Ishikawa (cell line): Measurements from ENCODE around the gene HP.

ENCODE experiments used
- CEBPB ChIP-seq: IDR thresholded peaks from 2 replicates; pipeline ENCODE4 v1.6.1; 2012
- CREB1 ChIP-seq: IDR thresholded peaks from 2 replicates; pipeline ENCODE4 v1.6.1; 2012; ENCODE audit warnings: low read depth
- EGR1 ChIP-seq: IDR thresholded peaks from 2 replicates; pipeline ENCODE4 v1.6.1; 2012
- EP300 ChIP-seq: IDR thresholded peaks from 2 replicates; pipeline ENCODE4 v1.6.1; 2012; ENCODE audit warnings: borderline replicate concordance
- FOXM1 ChIP-seq: IDR thresholded peaks from 2 replicates; pipeline ENCODE4 v1.6.1; 2012; ENCODE audit warnings: low read depth, borderline replicate concordance
- MAX ChIP-seq: IDR thresholded peaks from 2 replicates; pipeline ENCODE4 v1.6.1; 2012
- NFIC ChIP-seq: IDR thresholded peaks from 2 replicates; pipeline ENCODE4 v1.6.1; 2012
- RAD21 ChIP-seq: IDR thresholded peaks from 2 replicates; pipeline ENCODE4 v1.6.1; 2012; ENCODE audit warnings: low read depth
- TAF1 ChIP-seq: IDR thresholded peaks from 2 replicates; pipeline ENCODE4 v1.6.1; 2012; ENCODE audit warnings: low read depth, mild to moderate bottlenecking
- TCF12 ChIP-seq: IDR thresholded peaks from 2 replicates; pipeline ENCODE4 v1.6.1; 2012; ENCODE audit warnings: low read depth
- TEAD4 ChIP-seq: IDR thresholded peaks from 2 replicates; pipeline ENCODE4 v1.6.1; 2012
- YY1 ChIP-seq: IDR thresholded peaks from 2 replicates; pipeline ENCODE4 v1.6.1; 2012; ENCODE audit warnings: low read depth
- ZBTB7A ChIP-seq: IDR thresholded peaks from 2 replicates; pipeline ENCODE4 v1.6.1; 2012; ENCODE audit warnings: low read depth
- TF ChIP-seq, protein P1 (sequence below): IDR thresholded peaks from 2 replicates; pipeline ENCODE4 v1.6.1; 2012; ENCODE audit warnings: low read depth, mild to moderate bottlenecking
- TF ChIP-seq, protein P2 (sequence below): IDR thresholded peaks from 2 replicates; pipeline ENCODE4 v1.6.1; 2012

Gene HP

GRCh38 chr16:72091217-72091616 is 36.9 kb downstream of the HP start:
- TF ChIP-seq MAX (no peak), TCF12 (no peak), TEAD4 (no peak), EP300 (no peak), ZBTB7A (no peak), TAF1 (no peak), CREB1 (no peak), RAD21 (no peak), CEBPB (no peak)
- TF ChIP-seq, protein P1, sequence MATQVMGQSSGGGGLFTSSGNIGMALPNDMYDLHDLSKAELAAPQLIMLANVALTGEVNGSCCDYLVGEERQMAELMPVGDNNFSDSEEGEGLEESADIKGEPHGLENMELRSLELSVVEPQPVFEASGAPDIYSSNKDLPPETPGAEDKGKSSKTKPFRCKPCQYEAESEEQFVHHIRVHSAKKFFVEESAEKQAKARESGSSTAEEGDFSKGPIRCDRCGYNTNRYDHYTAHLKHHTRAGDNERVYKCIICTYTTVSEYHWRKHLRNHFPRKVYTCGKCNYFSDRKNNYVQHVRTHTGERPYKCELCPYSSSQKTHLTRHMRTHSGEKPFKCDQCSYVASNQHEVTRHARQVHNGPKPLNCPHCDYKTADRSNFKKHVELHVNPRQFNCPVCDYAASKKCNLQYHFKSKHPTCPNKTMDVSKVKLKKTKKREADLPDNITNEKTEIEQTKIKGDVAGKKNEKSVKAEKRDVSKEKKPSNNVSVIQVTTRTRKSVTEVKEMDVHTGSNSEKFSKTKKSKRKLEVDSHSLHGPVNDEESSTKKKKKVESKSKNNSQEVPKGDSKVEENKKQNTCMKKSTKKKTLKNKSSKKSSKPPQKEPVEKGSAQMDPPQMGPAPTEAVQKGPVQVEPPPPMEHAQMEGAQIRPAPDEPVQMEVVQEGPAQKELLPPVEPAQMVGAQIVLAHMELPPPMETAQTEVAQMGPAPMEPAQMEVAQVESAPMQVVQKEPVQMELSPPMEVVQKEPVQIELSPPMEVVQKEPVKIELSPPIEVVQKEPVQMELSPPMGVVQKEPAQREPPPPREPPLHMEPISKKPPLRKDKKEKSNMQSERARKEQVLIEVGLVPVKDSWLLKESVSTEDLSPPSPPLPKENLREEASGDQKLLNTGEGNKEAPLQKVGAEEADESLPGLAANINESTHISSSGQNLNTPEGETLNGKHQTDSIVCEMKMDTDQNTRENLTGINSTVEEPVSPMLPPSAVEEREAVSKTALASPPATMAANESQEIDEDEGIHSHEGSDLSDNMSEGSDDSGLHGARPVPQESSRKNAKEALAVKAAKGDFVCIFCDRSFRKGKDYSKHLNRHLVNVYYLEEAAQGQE, result no peak
- TF ChIP-seq, protein P2, sequence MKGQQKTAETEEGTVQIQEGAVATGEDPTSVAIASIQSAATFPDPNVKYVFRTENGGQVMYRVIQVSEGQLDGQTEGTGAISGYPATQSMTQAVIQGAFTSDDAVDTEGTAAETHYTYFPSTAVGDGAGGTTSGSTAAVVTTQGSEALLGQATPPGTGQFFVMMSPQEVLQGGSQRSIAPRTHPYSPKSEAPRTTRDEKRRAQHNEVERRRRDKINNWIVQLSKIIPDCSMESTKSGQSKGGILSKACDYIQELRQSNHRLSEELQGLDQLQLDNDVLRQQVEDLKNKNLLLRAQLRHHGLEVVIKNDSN, result no peak

- no peak for TF ChIP-seq TEAD4
- no peak for TF ChIP-seq EGR1
- TF ChIP-seq EP300, result 0 out of 2 replicates have a peak, but pooled peaks have one; percentile 4
Measured at GRCh38 chr16:72092832-72093447, 38.6 kb downstream of the HP start.

GRCh38 chr16:72093448-72094265 is 39.4 kb downstream of the HP start, which contains the start of the genes DHX38 and TXNL4B:
Gene DHX38 (plus strand): TSS chr16:72093847. CDS start chr16:72096158, 2,311 bp downstream.
Gene TXNL4B (minus strand): TSS chr16:72093620. CDS start chr16:72090749, 2,871 bp downstream.
- TF ChIP-seq TEAD4, result no peak
- TF ChIP-seq EP300, result 0 out of 2 replicates have a peak, but pooled peaks have one; percentile 4
- TF ChIP-seq, protein P1, result 0 out of 2 replicates have a peak, but pooled peaks have one; percentile 37
- TF ChIP-seq RAD21, result no peak
- no peak for TF ChIP-seq NFIC
- TF ChIP-seq TAF1, result peak; percentile 79
- no peak for TF ChIP-seq ZBTB7A
- TF ChIP-seq, protein P2, result no peak; the same call in 1 of the 2 replicates
- no peak for TF ChIP-seq CEBPB
- no peak for TF ChIP-seq FOXM1
- peak; percentile 97 for TF ChIP-seq YY1
- peak; percentile 69 for TF ChIP-seq MAX
- peak; percentile 86 for TF ChIP-seq CREB1
- TF ChIP-seq TCF12, result no peak
- TF ChIP-seq EGR1, result 0 out of 2 replicates have a peak, but pooled peaks have one; percentile 46

DNA sequence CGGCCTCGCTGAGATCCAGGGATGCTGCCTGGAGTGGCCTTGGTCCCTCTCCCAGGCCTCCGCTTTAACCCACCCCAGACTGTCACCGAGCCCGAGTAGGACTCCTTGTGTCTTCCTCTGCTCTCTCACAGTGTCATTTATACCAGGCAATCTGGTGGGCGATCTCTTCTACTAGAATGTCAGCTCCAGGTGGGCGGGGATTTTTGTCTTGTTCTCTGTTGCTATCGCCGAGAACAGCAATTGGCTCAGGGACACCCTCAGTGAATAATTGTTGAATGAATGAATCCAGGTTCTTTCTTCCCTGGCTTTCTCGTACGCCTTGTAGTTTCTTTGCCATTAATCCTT is 39.9 kb downstream of the HP start:
- TF ChIP-seq ZBTB7A (no peak), RAD21 (no peak)

GRCh38 chr16:72098936-72099335 is 44.6 kb downstream of the HP start:
- TF ChIP-seq TCF12 (no peak), CREB1 (no peak), EGR1 (no peak)

DNA sequence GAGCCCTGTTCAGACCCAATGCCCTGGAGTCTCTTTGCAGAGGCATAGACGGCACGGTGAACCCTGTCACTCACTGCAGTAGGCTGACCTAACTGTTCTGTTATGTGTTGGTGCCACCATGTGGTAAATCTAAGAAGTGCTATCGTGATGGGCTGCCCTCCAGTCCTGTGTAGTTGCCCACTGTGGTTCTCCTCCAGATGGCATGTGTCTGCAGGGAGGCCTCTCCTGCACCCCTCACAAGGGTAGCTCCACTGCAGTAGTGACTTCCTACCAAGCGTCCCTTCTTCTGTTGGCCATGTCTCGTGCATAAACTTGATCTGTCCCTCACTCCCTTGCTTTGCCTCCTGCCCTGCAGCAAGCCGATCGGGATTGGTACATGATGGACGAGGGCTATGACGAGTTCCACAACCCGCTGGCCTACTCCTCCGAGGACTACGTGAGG is 45.1 kb downstream of the HP start:
- TF ChIP-seq TAF1, result no peak
- TF ChIP-seq TEAD4, result no peak
- peak; percentile 55 for TF ChIP-seq RAD21
- TF ChIP-seq, protein P1, result no peak
